HL-60/S4 treated with phorbol 12-myristate 13-acetate at 8.2 ng/mL for 4 days and 3 days (cell line): ENCODE data around the gene NR2E1.

ENCODE experiments used
- in situ Hi-C: fragments of 300-500 bp; cut with MboI; formaldehyde crosslinking; loops from 2 replicates; pipeline ENCODE4 v1.15.0; 2022; ENCODE audit warnings: low sequenced_read_pairs

Gene NR2E1

GRCh38 chr6:108165714-108166663, at the start of gene NR2E1:
TSS of gene NR2E1 (plus strand) at chr6:108166022. CDS start at chr6:108166766, 744 bp downstream.
- in situ Hi-C loops: no loop called here

GRCh38 chr6:108116546-108117426, 49.0 kb upstream of the NR2E1 start:
- in situ Hi-C loops: no loop called here

- in situ Hi-C loops: no loop called here
Measured at GRCh38 chr6:108117427-108118358, 48.1 kb upstream of the NR2E1 start.

GRCh38 chr6:108118359-108118724, 47.5 kb upstream of the NR2E1 start:
- in situ Hi-C loops: no loop called here

- in situ Hi-C loops: no loop called here
Measured at GRCh38 chr6:108118810-108119768, 46.7 kb upstream of the NR2E1 start.

- in situ Hi-C loops: no loop called here
Measured at GRCh38 chr6:108119769-108120141, 46.1 kb upstream of the NR2E1 start.

GRCh38 chr6:108120311-108120710, 45.5 kb upstream of the NR2E1 start:
- in situ Hi-C loops: no loop called here

- in situ Hi-C loops: no loop called here
Measured at GRCh38 chr6:108121612-108122011, 44.2 kb upstream of the NR2E1 start.

- in situ Hi-C loops: no loop called here
Measured at GRCh38 chr6:108123481-108123929, 42.3 kb upstream of the NR2E1 start.

- in situ Hi-C loops: no loop called here
Measured at GRCh38 chr6:108123946-108124345, 41.9 kb upstream of the NR2E1 start.

GRCh38 chr6:108127056-108127455, 38.8 kb upstream of the NR2E1 start:
- in situ Hi-C loops: no loop called here

GRCh38 chr6:108127826-108128225, 38.0 kb upstream of the NR2E1 start:
- in situ Hi-C loops: no loop called here

GRCh38 chr6:108130262-108130661, 35.6 kb upstream of the NR2E1 start:
- in situ Hi-C loops: no loop called here

- in situ Hi-C loops: no loop called here
Measured at GRCh38 chr6:108132863-108133262, 33.0 kb upstream of the NR2E1 start.

GRCh38 chr6:108133594-108134179, 32.1 kb upstream of the NR2E1 start:
- in situ Hi-C loops: no loop called here

GRCh38 chr6:108134213-108134970, 31.4 kb upstream of the NR2E1 start:
- in situ Hi-C loops: no loop called here

- in situ Hi-C loops: no loop called here
Measured at GRCh38 chr6:108142240-108142639, 23.6 kb upstream of the NR2E1 start.

- in situ Hi-C loops: no loop called here
Measured at GRCh38 chr6:108145639-108146038, 20.2 kb upstream of the NR2E1 start.
